T-helper 17 cell (primary cell): Measurements from ENCODE around the gene OBSL1. TPM values are rescaled to one million over a fixed set of nuclear protein-coding genes. Genes with fewer than 3 reads are reported as not detected.

ENCODE experiments used
- ATAC-seq: fragments of 150-1000 bp; cut with Tn5 transposase; 2 replicates; pipeline ENCODE4 v1.10.0; 2021; ENCODE audit warnings: mild to moderate bottlenecking, moderate library complexity
- DNase-seq, 3 donors: peaks; one replicate each; pipeline versions ENCODE4 v3.0.0 to v3.0.0-alpha.2; 2020 to 2021
- H3K9me3 ChIP-seq: one replicate; pipeline ENCODE4 v1.7.0; 2013; ENCODE audit warnings: low read length, mild to moderate bottlenecking; ENCODE audit not compliant: control insufficient read depth, poor library complexity, severe bottlenecking
- H3K27ac Mint-ChIP-seq: one replicate; pipeline ENCODE4 v1.8.0; 2022; ENCODE audit warnings: mild to moderate bottlenecking, moderate library complexity, mixed read lengths
- H3K27me3 Mint-ChIP-seq: one replicate; pipeline ENCODE4 v1.8.0; 2022; ENCODE audit warnings: mixed read lengths
- H3K36me3 Mint-ChIP-seq: one replicate; pipeline ENCODE4 v1.8.0; 2022; ENCODE audit warnings: low read depth, mixed read lengths
- H3K4me1 Mint-ChIP-seq: one replicate; pipeline ENCODE4 v1.8.0; 2022; ENCODE audit warnings: mild to moderate bottlenecking, mixed read lengths
- H3K4me3 Mint-ChIP-seq: one replicate; pipeline ENCODE4 v1.8.0; 2022; ENCODE audit warnings: mild to moderate bottlenecking, moderate library complexity, mixed read lengths
- total RNA-seq, 4 donors: library from RNA in 2 of 4; stranded (reverse) in 2 of 4; gene quantifications; one replicate each; pipeline ENCODE4 v1.2.3 and lab custom pipeline; 2022 to 2026

The OBSL1 gene
- total RNA-seq, 2 donors from 2014 or later = 0.67 to 1.1 TPM

DNA sequence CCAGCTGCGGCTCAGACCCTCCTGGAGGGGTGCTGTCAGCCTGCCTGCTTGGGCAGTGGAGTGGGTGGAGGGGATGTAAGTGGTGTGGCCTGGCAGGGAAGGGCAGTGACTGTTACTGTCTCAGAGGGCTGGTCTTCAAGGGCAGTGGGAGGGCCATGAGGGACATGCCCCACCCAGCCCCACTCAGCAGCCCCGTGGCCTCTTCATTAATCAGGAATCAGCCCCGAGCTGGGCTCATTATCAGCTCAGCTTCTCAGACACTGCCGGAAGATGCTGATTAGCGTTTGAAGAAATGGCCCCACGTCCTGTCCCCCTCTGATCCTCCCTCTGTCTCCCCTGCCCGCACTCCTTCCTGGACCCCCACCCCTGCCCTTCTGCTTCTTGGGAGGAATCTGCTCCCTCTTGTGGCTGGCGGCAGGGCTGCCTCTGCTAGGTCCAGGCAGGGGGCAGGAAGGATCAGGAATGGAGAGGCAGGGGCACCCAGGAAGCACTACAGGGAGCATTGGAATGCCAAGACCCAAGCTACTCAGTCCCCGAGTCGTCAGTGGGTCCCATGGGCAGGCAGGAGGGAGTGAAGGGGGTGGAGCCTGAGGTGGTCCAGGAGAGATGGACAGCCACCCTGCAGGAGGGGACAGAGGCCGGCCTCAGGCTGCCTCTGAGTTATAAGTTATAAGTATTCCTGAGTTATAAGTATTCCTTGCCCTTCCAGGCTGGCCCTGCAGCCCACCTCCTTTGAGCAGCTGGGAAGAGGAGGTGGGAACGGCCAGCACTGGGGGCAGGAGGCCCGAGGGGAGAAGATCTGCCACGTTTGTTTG, 50.1 kb downstream of the OBSL1 start:
- H3K4me1 Mint-ChIP-seq = peaks cover 21% of the 10 kb centered on the region
- H3K4me3 Mint-ChIP-seq = peak overlapping the region; percentile 80
- peaks cover 92% of the 10 kb centered on the region for H3K27me3 Mint-ChIP-seq
- no peak for DNase-seq
- ATAC-seq = no peak
- H3K9me3 ChIP-seq = no peaks in the 10 kb centered on the region
- H3K27ac Mint-ChIP-seq = no peak overlapping the region
- peaks cover 22% of the 10 kb centered on the region for H3K36me3 Mint-ChIP-seq

DNA sequence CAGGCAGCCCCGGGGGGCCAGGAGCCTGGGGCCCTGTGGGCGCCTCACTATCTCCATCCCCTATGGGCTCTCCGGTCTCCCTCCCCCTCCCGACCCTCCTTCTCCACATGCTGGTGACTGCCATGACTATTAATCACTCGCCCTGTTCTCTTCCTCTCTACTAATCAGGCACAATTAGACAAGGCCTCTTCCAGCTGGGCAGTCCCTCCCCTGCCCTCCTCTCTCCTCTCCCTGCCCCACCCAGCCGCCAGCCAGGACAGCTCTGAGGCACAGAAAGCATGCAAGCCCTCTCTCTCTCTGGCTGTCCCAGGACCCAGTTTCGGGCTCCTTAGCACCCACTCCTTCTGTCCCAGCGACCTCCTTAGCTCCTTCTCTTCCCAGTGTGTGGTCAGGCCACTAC, 51.3 kb downstream of the OBSL1 start:
- no peak overlapping the region for H3K27ac Mint-ChIP-seq
- H3K36me3 Mint-ChIP-seq = peaks cover 23% of the 10 kb centered on the region
- no peak for ATAC-seq
- no peak for DNase-seq
- H3K4me1 Mint-ChIP-seq = peaks cover 18% of the 10 kb centered on the region
- H3K4me3 Mint-ChIP-seq = no peak overlapping the region
- H3K27me3 Mint-ChIP-seq = peaks cover 92% of the 10 kb centered on the region
- H3K9me3 ChIP-seq = no peaks in the 10 kb centered on the region

DNA sequence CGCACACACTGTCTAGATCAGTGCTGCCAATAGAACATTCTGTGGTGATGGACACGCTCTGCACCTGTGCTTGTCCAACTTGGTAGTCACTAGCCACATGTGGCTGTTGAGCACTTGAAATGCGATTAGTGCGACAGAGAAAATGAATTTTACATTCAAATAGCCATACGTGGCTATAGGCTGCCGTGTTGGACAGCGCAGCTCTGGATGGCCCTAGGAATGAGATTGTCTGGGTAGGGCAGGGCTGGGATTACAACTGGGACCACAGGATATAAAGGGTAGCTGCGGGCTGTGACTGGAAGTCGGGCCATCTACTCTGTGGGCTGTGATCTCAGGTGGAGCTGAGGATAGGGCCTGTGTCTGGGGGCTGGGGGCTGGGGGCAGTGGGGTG, 51.8 kb downstream of the OBSL1 start:
- Mint-ChIP-seq H3K4me3 (no peak overlapping the region), H3K4me1 (peaks cover 18% of the 10 kb centered on the region), H3K27ac (no peak overlapping the region), H3K27me3 (peaks cover 90% of the 10 kb centered on the region), H3K36me3 (peaks cover 23% of the 10 kb centered on the region)
- ATAC-seq = no peak
- no peaks in the 10 kb centered on the region for H3K9me3 ChIP-seq
- DNase-seq = no peak

DNA sequence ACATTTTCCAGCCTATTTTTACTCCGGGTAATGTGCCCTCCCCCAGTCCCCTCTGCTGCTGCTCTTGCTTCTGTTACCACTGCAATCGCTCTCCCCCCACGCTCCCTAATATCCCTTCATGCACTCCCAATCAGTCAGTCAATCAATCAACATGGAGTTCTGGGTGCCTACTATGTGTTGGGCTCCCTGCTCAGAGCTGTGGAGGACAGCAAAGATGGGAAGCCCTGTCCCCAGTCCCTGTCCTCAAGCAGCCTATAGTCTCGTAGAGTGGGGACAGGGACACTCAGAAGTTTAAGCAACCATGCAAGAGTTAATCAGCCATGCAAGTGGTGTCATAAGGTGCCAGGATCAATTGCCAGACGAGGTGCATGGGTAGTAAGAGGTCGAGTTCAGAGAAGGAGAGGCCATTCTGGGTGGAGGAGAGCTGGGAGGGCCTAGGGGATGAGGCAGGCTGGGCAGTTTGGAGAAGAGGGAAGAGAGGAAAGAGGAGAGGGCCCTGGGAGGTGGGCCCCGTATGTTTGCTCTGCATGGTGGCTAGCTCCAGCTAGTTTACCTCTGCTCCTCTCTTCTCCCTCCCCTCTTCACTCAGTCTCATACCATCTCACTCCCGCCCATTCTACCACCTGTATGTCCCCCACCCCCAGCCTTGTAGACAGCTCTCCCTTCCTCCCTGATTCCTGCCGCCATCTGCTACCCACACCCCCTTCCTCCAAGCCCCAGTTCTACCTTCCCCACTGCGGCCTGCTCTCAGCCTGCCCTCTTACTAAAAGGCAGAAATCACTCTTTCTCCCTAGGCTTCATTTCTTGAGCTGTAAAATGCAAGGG, 53.2 kb downstream of the OBSL1 start:
- H3K4me3 Mint-ChIP-seq = peak overlapping the region; percentile 37
- H3K4me1 Mint-ChIP-seq = peaks cover 26% of the 10 kb centered on the region

DNA sequence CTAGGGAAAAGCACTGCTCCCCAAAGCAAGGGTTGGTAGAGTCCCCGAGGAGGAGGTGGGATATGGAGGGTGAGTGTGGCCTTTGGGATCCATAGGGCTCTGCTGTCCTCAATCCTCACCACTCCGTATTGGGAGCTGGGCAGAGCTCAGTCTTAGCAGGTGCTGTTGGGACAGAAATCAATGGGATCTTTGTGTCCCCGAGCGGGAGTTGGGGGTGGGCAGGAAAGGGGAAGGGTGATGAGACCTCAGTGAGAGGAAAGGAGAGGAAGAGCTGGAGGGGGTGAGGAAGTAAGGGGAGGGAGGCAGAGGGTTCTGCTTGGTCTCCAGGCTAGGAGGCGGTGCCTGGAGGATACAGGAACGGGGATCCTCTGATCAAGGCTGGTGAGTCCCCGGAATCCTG, 54.5 kb downstream of the OBSL1 start:
- DNase-seq (no peak), ATAC-seq (no peak)
- Mint-ChIP-seq H3K4me1 (peaks cover 25% of the 10 kb centered on the region), H3K27me3 (peaks cover 95% of the 10 kb centered on the region), H3K27ac (no peak overlapping the region), H3K4me3 (no peak overlapping the region), H3K36me3 (peaks cover 29% of the 10 kb centered on the region)
- no peaks in the 10 kb centered on the region for H3K9me3 ChIP-seq

More for the DNA sequence above, 53.2 kb downstream of the OBSL1 start:
- Mint-ChIP-seq H3K36me3 (peaks cover 31% of the 10 kb centered on the region), H3K27ac (no peak overlapping the region), H3K27me3 (peaks cover 91% of the 10 kb centered on the region)
- ATAC-seq (no peak), DNase-seq (no peak)
- H3K9me3 ChIP-seq = no peaks in the 10 kb centered on the region

DNA sequence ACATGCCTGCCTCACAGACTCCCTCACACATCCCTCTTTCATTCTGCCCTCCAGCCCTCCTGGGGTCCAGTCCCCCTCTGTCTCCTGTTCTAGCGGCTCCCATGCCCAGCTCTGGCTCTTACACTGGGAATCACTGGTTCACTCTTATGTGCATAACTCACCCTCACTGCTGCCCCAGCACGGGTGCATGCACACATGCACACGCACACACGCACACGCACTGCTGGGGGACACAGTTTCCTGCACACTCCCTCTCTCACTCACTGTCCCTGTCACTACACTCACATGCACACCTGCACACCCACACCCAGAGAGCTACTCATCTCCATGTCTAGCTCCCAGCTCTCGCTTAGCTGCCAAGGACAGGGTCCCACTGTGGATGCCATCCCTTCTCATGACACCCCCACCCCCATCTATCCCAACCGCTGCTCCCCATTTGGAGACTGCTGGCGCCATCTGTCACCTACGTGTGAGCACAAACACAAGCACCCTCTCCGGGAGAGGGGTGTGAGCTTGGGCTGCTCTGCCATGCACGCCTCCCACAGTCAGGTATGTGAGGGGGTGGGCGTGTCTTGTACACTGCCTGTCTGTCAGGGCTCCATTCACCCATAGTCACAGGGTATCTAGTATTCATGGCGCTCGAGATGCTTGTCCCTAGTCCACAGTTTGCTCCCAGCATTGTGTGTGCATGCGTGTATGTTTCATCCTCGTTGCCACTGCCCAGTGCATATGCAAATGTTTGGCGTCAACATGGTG, 55.3 kb downstream of the OBSL1 start:
- ATAC-seq = no peak

DNA sequence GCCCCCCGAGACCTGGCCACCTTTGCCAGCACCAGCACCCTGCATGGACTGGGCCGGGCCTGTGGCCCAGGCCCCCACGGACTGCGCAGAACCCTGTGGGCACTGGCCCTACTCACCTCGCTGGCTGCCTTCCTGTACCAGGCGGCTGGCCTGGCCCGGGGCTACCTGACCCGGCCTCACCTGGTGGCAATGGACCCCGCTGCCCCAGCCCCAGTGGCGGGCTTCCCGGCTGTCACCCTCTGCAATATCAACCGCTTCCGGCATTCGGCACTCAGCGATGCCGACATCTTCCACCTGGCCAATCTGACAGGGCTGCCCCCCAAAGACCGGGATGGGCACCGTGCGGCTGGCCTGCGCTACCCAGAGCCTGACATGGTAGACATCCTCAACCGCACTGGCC, 56.5 kb downstream of the OBSL1 start:
- H3K27me3 Mint-ChIP-seq = peaks cover 93% of the 10 kb centered on the region

More for the DNA sequence above, 55.3 kb downstream of the OBSL1 start:
- H3K27me3 Mint-ChIP-seq = peaks cover 93% of the 10 kb centered on the region
- DNase-seq = no peak
- H3K4me3 Mint-ChIP-seq = no peak overlapping the region
- peaks cover 26% of the 10 kb centered on the region for H3K36me3 Mint-ChIP-seq
- H3K27ac Mint-ChIP-seq = no peak overlapping the region
- H3K4me1 Mint-ChIP-seq = peaks cover 19% of the 10 kb centered on the region
- H3K9me3 ChIP-seq = no peaks in the 10 kb centered on the region

DNA sequence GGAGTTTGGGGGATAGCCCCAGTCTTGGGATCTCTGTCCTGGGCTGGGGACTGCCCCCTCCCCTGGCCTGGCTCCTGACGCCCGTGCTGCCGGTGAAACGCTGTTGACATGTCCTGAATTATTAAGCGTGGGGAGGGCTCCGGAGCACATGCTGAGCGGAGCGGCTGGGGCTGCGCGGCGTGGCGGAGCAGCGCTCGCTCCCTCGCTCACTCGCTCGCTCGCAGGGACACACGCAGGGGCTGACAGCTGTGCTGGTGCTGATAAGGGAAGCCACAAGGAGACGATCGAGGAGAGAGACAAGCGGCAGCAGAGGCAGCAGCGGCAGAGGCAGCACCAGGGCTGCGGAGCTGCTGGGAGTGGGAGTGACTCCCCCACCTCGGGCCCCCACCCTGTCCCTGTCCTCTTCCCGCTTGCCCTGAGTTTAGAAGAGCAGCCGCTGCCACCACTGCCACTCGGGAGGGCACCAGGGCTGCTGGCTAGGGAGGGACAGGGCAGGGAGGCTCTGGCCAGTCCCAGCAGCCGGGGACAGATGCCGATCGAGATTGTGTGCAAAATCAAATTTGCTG, 57.1 kb downstream of the OBSL1 start, which contains the start of gene ASIC4:
ASIC4 (plus strand) TSS at position 287 of the 566 bp plus-strand sequence; CDS start at position 530, 243 bp downstream.
- Mint-ChIP-seq H3K4me1 (peaks cover 29% of the 10 kb centered on the region), H3K36me3 (peaks cover 26% of the 10 kb centered on the region), H3K27me3 (peaks cover 93% of the 10 kb centered on the region), H3K4me3 (peak within 1 kb of the TSS; percentile 78), H3K27ac (no peak within 1 kb of the TSS)
- DNase-seq = no peak
- no peaks in the 10 kb centered on the region for H3K9me3 ChIP-seq
- peak; percentile 56 for ATAC-seq

More for the DNA sequence above, 56.5 kb downstream of the OBSL1 start:
- H3K36me3 Mint-ChIP-seq = peaks cover 23% of the 10 kb centered on the region
- ATAC-seq = no peak
- peak overlapping the region; percentile 39 for H3K4me3 Mint-ChIP-seq
- no peaks in the 10 kb centered on the region for H3K9me3 ChIP-seq
- peaks cover 24% of the 10 kb centered on the region for H3K4me1 Mint-ChIP-seq
- H3K27ac Mint-ChIP-seq = no peak overlapping the region
- no peak for DNase-seq

DNA sequence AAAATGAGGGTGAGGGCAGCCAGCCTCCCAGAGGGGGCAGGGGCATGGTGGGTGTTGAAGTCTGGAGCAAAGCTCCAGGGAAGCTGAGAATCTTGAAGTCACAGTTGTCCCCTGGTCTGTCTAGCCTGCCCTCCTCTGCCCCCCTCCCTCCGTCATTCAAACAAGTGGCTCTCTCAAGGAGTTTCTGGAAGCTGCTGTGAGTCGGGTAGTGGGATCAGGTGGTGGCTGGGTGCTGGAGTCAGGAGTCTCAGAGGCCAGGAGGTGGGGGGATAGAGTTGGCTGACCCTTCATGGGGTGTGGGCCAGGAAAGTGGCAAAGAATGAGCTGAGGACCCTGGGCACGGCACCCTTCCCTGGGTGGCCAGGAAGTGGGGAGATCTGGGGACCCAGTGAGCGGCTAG, 57.6 kb downstream of the OBSL1 start:
- ATAC-seq (no peak), DNase-seq (no peak)
- Mint-ChIP-seq H3K36me3 (peaks cover 26% of the 10 kb centered on the region), H3K4me3 (peak overlapping the region; percentile 78), H3K27ac (no peak overlapping the region), H3K4me1 (peaks cover 29% of the 10 kb centered on the region), H3K27me3 (peaks cover 88% of the 10 kb centered on the region)
- H3K9me3 ChIP-seq = no peaks in the 10 kb centered on the region

DNA sequence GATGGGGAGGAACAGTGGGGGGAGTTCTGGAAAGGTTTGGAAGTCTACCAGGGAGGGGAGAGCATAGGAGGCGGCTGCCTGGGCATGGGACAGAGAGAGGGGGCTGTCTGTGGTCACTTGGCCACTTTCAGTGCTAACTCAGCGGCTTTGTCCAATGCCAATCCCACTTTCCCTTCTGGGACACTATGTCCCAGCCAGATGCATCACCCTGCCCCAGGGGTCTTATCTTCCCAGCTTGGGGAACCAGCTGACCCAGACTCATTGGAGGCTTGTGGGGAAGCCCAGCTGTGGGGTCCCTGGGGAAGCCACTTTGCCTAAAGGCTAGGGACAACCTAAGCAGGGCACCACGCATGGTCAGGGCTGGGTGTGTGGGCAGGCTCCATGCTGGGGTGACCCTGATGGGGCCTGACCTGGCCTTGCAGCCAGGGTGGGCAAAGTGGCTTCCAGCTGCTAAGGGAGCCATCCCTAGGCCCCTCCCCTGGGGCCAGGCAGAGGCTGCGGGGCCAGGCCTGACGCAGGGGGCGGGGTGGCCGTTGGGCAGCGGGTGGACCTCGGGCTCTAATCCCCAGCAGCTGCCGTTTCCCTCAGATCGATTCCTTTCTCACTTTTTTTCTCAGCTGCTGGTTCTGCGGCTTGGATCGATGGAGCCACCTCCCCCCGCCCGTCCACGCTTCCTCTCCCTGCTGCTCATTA, 58.7 kb downstream of the OBSL1 start:
- DNase-seq (no peak), ATAC-seq (no peak)
- Mint-ChIP-seq H3K4me3 (no peak overlapping the region), H3K36me3 (peaks cover 20% of the 10 kb centered on the region), H3K27ac (no peak overlapping the region), H3K27me3 (peaks cover 82% of the 10 kb centered on the region), H3K4me1 (peaks cover 27% of the 10 kb centered on the region)
- H3K9me3 ChIP-seq = no peaks in the 10 kb centered on the region

DNA sequence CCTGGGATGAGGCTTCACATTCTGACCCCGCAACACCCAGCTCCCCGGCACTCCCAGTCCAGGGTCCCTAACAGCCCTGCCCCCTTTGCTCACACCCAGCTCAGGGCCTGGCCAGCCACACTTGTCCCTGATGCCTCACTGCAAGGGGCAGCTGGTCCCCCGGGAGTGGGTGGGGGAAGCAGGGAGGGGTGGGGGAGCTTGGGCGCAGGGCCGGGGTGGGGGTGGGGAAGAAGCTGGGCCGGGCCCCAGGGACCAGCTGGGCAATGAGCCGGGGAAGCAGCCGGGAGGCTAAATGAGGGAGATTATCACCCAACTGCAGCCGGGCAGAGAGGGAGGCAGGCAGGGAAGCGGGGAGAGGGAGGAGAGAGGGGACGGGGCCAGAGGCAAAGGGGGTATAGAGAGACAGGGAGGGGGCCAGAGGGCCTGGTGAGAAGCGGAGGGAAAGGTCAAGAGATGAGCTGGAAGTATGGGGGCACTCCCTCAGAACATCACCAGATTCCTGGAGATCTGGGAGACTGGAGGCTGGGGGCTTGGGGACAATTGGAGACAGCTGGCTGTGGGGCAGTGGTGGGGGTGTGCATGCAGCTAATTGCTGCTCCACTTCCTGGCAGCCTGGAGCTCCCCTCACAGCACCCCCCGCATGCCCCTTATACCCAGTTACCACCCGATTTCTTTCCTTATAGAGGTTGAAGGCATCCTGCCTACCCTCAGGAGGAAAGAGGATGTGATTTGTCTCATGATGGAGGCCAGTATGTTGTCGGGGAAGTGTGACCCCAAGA, 59.6 kb downstream of the OBSL1 start:
- Mint-ChIP-seq H3K4me1 (peaks cover 28% of the 10 kb centered on the region), H3K4me3 (no peak overlapping the region), H3K27me3 (peaks cover 76% of the 10 kb centered on the region), H3K36me3 (peaks cover 17% of the 10 kb centered on the region), H3K27ac (no peak overlapping the region)
- no peak for DNase-seq
- H3K9me3 ChIP-seq = no peaks in the 10 kb centered on the region
- no peak for ATAC-seq
